ENCODE data around the gene DERA. TPM values are rescaled to one million over a fixed set of nuclear protein-coding genes. Genes with fewer than 3 reads are reported as not detected.

DERA gene
- total and polyA plus RNA-seq, 9 of the 15 experiments (the other 6 are each of a cell fraction or from before 2014, with no cell fraction given): 5.5 to 15.5 (median 7.8) TPM

DNA sequence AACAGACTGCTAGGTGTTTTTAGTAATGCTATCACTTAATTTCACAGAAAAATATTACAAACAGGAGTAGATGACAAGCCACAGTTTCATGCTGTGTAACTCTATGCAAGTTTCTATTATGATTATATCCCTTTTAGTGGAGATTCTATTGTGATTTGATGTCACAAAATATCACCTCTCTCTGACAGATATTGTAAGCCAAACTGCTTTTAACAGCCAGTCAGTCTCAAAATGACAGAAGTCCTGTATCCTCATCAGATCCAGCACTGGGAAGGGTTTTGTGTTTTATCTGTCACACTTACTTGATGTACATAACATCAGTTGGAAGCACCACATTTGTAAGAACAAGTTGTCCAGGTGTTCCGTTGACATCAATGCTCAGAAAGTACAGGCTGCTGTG is 164.8 kb downstream of the DERA start:
- intact Hi-C loops (cut with micrococcal nuclease): no loop called here
- Histone ChIP-seq H3K9me3 (replicated peaks; ENCODE audit: control insufficient read depth, insufficient read depth, low read depth, low read length) (no peaks in the 10 kb centered on the region), H3K9ac (ENCODE audit: insufficient read depth in 1 of 2, low read depth in 2 of 2, low read length in 2 of 2) (no peak overlapping the region), H3K4me2 (ENCODE audit: insufficient read depth, low read length) (no peak overlapping the region), H3K4me1 (replicated peaks in 1 of 2; ENCODE audit: control insufficient read depth in 2 of 2, insufficient read depth in 2 of 2, low read length in 2 of 2) (no peaks in the 10 kb centered on the region), H3K36me3 (ENCODE audit: control insufficient read depth, insufficient read depth, low read length) (no peaks in the 10 kb centered on the region), H3K4me3 (no peak overlapping the region), H4K20me1 (replicated peaks; ENCODE audit: control insufficient read depth, insufficient read depth, low read length) (no peaks in the 10 kb centered on the region), H3K9me1 (ENCODE audit: control insufficient read depth, insufficient read depth, low read length) (no peaks in the 10 kb centered on the region), H3K27me3 (ENCODE audit: control insufficient read depth in 2 of 2, insufficient read depth in 2 of 2, low read length in 2 of 2) (no peaks in the 10 kb centered on the region), H3K79me2 (ENCODE audit: control insufficient read depth, insufficient read depth, low read length) (no peaks in the 10 kb centered on the region), H3K27ac (ENCODE audit: extremely low read depth, low read depth, low read length) (no peak overlapping the region), H2AFZ (ENCODE audit: low read depth, low read length) (no peak overlapping the region)
- no TSS peak for BruUV-seq (replicated peaks)
- ChIA-PET POLR2A (no interaction called here), CTCF (ENCODE audit: low intra/inter-chr PET ratio) (no interaction called here)
- in situ Hi-C loops (cut with MboI): no loop called here
- no peak for TF ChIP-seq GTF2A2 (tag; IDR thresholded peaks at IDR 0.05)
- no peak for TF ChIP-seq ARHGAP35 (IDR thresholded peaks at IDR 0.05; ENCODE audit: partially characterized antibody)
- TF ChIP-seq BRF1 (IDR thresholded peaks at IDR 0.05; ENCODE audit: borderline replicate concordance, extremely low read depth, insufficient read length): no peak
- TF ChIP-seq RBM39 (optimal IDR thresholded peaks at IDR 0.05; ENCODE audit: low read depth, low read length): no peak
- TF ChIP-seq SMC3 (conservative IDR thresholded peaks at IDR 0.05; ENCODE audit: insufficient read depth, low read depth, low read length): no peak
- TF ChIP-seq DNMT1 (IDR thresholded peaks at IDR 0.05): no peak
- no peak for TF ChIP-seq ATF7 (IDR thresholded peaks at IDR 0.05)
- TF ChIP-seq MIER1 (IDR thresholded peaks at IDR 0.05; ENCODE audit: low read depth): no peak
- no peak for TF ChIP-seq ARID2 (IDR thresholded peaks at IDR 0.05)
- no peak for TF ChIP-seq MECOM (CRISPR knock-in tag; IDR thresholded peaks at IDR 0.05)
- TF ChIP-seq, protein P1, sequence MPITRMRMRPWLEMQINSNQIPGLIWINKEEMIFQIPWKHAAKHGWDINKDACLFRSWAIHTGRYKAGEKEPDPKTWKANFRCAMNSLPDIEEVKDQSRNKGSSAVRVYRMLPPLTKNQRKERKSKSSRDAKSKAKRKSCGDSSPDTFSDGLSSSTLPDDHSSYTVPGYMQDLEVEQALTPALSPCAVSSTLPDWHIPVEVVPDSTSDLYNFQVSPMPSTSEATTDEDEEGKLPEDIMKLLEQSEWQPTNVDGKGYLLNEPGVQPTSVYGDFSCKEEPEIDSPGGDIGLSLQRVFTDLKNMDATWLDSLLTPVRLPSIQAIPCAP (CRISPR knock-in tag; IDR thresholded peaks at IDR 0.05; ENCODE audit: borderline replicate concordance): no peak
- TF ChIP-seq ZNF184 (CRISPR knock-in tag; IDR thresholded peaks at IDR 0.05): no peak
- no peak for TF ChIP-seq HIVEP1 (CRISPR knock-in tag; IDR thresholded peaks at IDR 0.05)
- TF ChIP-seq ZNF398 (CRISPR knock-in tag; IDR thresholded peaks at IDR 0.05): no peak
- TF ChIP-seq ZNF3 (CRISPR knock-in tag; IDR thresholded peaks at IDR 0.05): no peak
- TF ChIP-seq, protein P2, sequence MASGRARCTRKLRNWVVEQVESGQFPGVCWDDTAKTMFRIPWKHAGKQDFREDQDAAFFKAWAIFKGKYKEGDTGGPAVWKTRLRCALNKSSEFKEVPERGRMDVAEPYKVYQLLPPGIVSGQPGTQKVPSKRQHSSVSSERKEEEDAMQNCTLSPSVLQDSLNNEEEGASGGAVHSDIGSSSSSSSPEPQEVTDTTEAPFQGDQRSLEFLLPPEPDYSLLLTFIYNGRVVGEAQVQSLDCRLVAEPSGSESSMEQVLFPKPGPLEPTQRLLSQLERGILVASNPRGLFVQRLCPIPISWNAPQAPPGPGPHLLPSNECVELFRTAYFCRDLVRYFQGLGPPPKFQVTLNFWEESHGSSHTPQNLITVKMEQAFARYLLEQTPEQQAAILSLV (tag; IDR thresholded peaks at IDR 0.05): no peak
- TF ChIP-seq ARNT (IDR thresholded peaks at IDR 0.05): no peak
- DNase-seq (ENCODE audit: extremely low read depth in 1 of 4, low spot score in 3 of 4): no peak
- no peak for ATAC-seq
- 0% methylated on average over 1 of the region's 1 CpG for WGBS (ENCODE audit: insufficient coverage, low coverage, missing lambda C conversion rate)
- no peak for FAIRE-seq

Measured in K562 (cell line).